Vagina (tissue), 2 donors: Measurements from ENCODE around the gene EXOC6. TPM values are rescaled to one million over a fixed set of nuclear protein-coding genes. Genes with fewer than 3 reads are reported as not detected.

Experiments
- DNase-seq, 2 donors: peaks; one replicate each; pipeline ENCODE4 v3.0.0-alpha.2; 2017; ENCODE audit errors: extremely low spot score in 2 of 2
- H3K27ac ChIP-seq: fragments of 200-600 bp; sonication (generic); one replicate; pipeline ENCODE4 v1.5.1; 2019
- H3K27me3 ChIP-seq: fragments of 200-600 bp; sonication (generic); one replicate; pipeline ENCODE4 v1.5.1; 2019
- H3K36me3 ChIP-seq, 2 donors: fragments of 200-600 bp; sonication (generic); one replicate each; pipeline ENCODE4 v1.5.1; 2017 to 2019
- H3K4me1 ChIP-seq: fragments of 200-600 bp; sonication (generic); one replicate; pipeline ENCODE4 v1.5.1; 2019
- H3K4me3 ChIP-seq, 2 donors: fragments of 200-600 bp; sonication (generic); 1 replicate in 1 of 2; 2 replicates in 1 of 2; pipeline ENCODE4 v1.5.1; 2016 to 2019
- H3K9me3 ChIP-seq: fragments of 200-600 bp; sonication (generic); one replicate; pipeline ENCODE4 v1.5.1; 2019
- CTCF ChIP-seq, 3 experiments: fragments of 450-650 bp in 2 of 3; fragments of 200-600 bp in 1 of 3; sonication (generic) in 1 of 3; IDR thresholded peaks; one replicate each; pipeline ENCODE4 v1.5.1; 2017 to 2019; ENCODE audit warnings: antibody characterized with exemption in 3 of 3, mild to moderate bottlenecking in 2 of 3, moderate library complexity in 2 of 3
- POLR2A ChIP-seq, 2 donors: fragments of 450-650 bp; IDR thresholded peaks; one replicate each; pipeline ENCODE4 v1.6.1; 2017; ENCODE audit warnings: antibody characterized with exemption in 2 of 2, mild to moderate bottlenecking in 2 of 2, moderate library complexity in 2 of 2
- POLR2AphosphoS5 ChIP-seq, 2 donors: sonication (generic); formaldehyde crosslinking; IDR thresholded peaks; one replicate each; pipeline ENCODE4 v1.9.0; 2017; ENCODE audit warnings: antibody characterized with exemption in 2 of 2, mild to moderate bottlenecking in 2 of 2, low read depth in 1 of 2; ENCODE audit not compliant: insufficient read depth in 1 of 2
- intact Hi-C: fragments of 100-400 bp; cut with DNase I; formaldehyde crosslinking; loops from one replicate; pipeline ENCODE4 v1.15.1; 2023
- total RNA-seq: library from RNA; depleted of rRNA; stranded (reverse); fragments of >200 nt; gene quantifications from one replicate; pipeline ENCODE4 v1.2.3, GENCODE V29; 2016

EXOC6 gene
- total RNA-seq, 1 donor from 2014 or later: 9.3 TPM

- Histone ChIP-seq H3K27ac (no peak overlapping the region), H3K36me3 (no peaks in the 10 kb centered on the region), H3K27me3 (no peaks in the 10 kb centered on the region), H3K4me3 (no peak overlapping the region), H3K4me1 (no peaks in the 10 kb centered on the region), H3K9me3 (peaks cover 3% of the 10 kb centered on the region)
- DNase-seq: no peak
- no peak for TF ChIP-seq CTCF (IDR thresholded peaks at IDR 0.05)
- TF ChIP-seq POLR2AphosphoS5 (IDR thresholded peaks at IDR 0.05; ENCODE audit: insufficient read depth in 1 of 2, low read depth in 1 of 2): no peak
- intact Hi-C loops: no loop called here
These were observed 67.6 kb downstream of the EXOC6 start for GRCh38 chr10:92915892-92916291.

DNA sequence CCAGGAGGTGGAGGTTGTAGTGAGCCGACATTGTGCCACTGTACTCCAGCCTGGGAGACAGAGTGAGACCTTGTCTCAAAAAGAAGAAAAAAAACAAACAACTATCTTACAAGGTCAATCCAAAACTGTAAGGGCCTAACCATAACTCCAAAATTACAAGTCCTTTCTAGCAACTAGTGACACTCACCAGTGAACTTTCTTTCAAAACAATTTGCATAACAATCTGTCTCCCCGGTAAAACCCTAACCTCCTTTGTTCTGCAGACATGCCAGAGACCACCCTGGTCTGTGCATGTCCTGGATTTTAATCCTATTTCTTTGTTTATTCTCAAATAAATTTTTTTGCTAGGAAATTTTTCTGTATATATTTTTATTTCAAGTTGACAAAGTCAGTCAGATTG lies 68.1 kb downstream of the EXOC6 start:
- no peaks in the 10 kb centered on the region for H3K36me3 ChIP-seq
- H3K4me1 ChIP-seq: no peaks in the 10 kb centered on the region
- no peaks in the 10 kb centered on the region for H3K27me3 ChIP-seq
- no peak overlapping the region for H3K4me3 ChIP-seq
- no peak for DNase-seq
- H3K9me3 ChIP-seq: peaks cover 3% of the 10 kb centered on the region
- TF ChIP-seq POLR2A (IDR thresholded peaks at IDR 0.05): no peak
- TF ChIP-seq CTCF (IDR thresholded peaks at IDR 0.05): no peak
- TF ChIP-seq POLR2AphosphoS5 (IDR thresholded peaks at IDR 0.05; ENCODE audit: insufficient read depth in 1 of 2, low read depth in 1 of 2): no peak
- intact Hi-C loops: no loop called here
- no peak overlapping the region for H3K27ac ChIP-seq

GRCh38 chr10:92918603-92919002 lies 70.3 kb downstream of the EXOC6 start:
- TF ChIP-seq CTCF (IDR thresholded peaks at IDR 0.05) (no peak), POLR2AphosphoS5 (IDR thresholded peaks at IDR 0.05; ENCODE audit: insufficient read depth in 1 of 2, low read depth in 1 of 2) (no peak), POLR2A (IDR thresholded peaks at IDR 0.05) (no peak)
- no peaks in the 10 kb centered on the region for H3K27me3 ChIP-seq
- H3K9me3 ChIP-seq: peaks cover 3% of the 10 kb centered on the region
- no peak overlapping the region for H3K27ac ChIP-seq
- no peak overlapping the region for H3K4me3 ChIP-seq
- DNase-seq: no peak
- H3K4me1 ChIP-seq: no peaks in the 10 kb centered on the region
- no peaks in the 10 kb centered on the region for H3K36me3 ChIP-seq
- intact Hi-C loops: no loop called here

DNA sequence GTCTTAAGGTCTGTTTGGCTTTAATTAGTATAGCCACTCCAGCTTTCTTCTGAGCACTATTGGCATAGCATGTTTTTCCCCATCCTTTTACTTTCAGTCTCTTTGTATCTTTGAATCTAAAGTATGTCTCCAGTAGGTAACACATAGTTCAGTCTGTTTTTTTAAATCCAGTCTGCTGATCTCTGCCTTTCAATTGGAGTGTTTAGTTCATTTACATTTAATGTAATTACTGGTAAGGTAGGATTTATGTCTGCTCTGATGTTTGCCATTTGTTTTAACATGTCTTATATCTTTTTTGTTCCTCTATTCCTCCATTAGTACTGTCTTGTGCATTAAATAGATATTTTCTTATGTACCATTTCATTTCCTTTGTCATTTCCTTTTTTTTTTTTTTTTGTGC lies 72.5 kb downstream of the EXOC6 start:
- no peak overlapping the region for H3K4me3 ChIP-seq
- no peaks in the 10 kb centered on the region for H3K4me1 ChIP-seq
- TF ChIP-seq POLR2A (IDR thresholded peaks at IDR 0.05): no peak
- no peak for TF ChIP-seq CTCF (IDR thresholded peaks at IDR 0.05)
- no peak for TF ChIP-seq POLR2AphosphoS5 (IDR thresholded peaks at IDR 0.05; ENCODE audit: insufficient read depth in 1 of 2, low read depth in 1 of 2)
- no peaks in the 10 kb centered on the region for H3K27me3 ChIP-seq
- H3K9me3 ChIP-seq: peaks cover 3% of the 10 kb centered on the region
- H3K36me3 ChIP-seq: no peaks in the 10 kb centered on the region
- no peak for DNase-seq
- intact Hi-C loops: no loop called here
- no peak overlapping the region for H3K27ac ChIP-seq

GRCh38 chr10:92923416-92923815 lies 75.1 kb downstream of the EXOC6 start:
- peaks cover 3% of the 10 kb centered on the region for H3K9me3 ChIP-seq
- TF ChIP-seq POLR2A (IDR thresholded peaks at IDR 0.05) (no peak), POLR2AphosphoS5 (IDR thresholded peaks at IDR 0.05; ENCODE audit: insufficient read depth in 1 of 2, low read depth in 1 of 2) (no peak), CTCF (IDR thresholded peaks at IDR 0.05) (no peak)
- H3K27me3 ChIP-seq: no peaks in the 10 kb centered on the region
- no peak overlapping the region for H3K27ac ChIP-seq
- no peak for DNase-seq
- no peaks in the 10 kb centered on the region for H3K4me1 ChIP-seq
- no peaks in the 10 kb centered on the region for H3K36me3 ChIP-seq
- no peak overlapping the region for H3K4me3 ChIP-seq
- intact Hi-C loops: no loop called here
